ENCODE data around the gene MPRIP. TPM values are rescaled to one million over a fixed set of nuclear protein-coding genes. Genes with fewer than 3 reads are reported as not detected.

The MPRIP gene
- total RNA-seq, 4 donors from 2014 or later = 122 to 207 (median 145) TPM

DNA sequence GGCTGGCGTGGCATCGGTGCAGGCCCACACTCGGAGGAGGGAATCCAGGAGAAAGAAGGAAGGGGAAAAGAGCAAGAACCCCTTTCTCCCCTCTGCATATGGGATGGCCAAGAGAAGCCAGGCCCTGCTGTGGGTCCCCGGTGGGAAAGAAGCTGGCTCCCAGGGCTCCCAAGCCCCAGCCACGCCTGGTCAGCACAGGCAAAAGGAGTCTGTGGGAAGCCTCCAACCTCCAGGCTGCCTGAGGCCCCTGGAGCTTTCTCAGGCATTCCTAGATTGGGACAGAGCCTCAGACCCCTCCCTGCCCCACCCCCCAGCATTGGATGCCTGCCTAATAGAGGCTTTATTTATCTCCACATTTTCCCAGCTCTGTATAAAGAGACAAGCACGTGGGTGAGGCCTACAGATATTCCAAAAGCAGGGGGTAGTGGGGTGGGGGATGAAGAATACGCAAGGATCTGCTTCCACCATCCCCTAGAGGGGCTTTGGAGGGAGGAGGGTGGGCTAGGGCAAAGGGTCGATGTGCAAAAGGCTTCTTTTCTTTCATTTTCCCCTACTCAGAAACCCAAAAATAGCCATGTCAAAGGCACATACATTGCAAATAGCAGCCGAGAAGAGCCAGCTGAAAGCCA, 56.4 kb downstream of the MPRIP start:
- no peak overlapping the region for H3K4me3 ChIP-seq
- no peak for DNase-seq (ENCODE audit: low spot score in 2 of 2)
- TF ChIP-seq, protein P1, sequence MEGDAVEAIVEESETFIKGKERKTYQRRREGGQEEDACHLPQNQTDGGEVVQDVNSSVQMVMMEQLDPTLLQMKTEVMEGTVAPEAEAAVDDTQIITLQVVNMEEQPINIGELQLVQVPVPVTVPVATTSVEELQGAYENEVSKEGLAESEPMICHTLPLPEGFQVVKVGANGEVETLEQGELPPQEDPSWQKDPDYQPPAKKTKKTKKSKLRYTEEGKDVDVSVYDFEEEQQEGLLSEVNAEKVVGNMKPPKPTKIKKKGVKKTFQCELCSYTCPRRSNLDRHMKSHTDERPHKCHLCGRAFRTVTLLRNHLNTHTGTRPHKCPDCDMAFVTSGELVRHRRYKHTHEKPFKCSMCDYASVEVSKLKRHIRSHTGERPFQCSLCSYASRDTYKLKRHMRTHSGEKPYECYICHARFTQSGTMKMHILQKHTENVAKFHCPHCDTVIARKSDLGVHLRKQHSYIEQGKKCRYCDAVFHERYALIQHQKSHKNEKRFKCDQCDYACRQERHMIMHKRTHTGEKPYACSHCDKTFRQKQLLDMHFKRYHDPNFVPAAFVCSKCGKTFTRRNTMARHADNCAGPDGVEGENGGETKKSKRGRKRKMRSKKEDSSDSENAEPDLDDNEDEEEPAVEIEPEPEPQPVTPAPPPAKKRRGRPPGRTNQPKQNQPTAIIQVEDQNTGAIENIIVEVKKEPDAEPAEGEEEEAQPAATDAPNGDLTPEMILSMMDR (IDR thresholded peaks at IDR 0.05) = no peak
- TF ChIP-seq POLR2A (IDR thresholded peaks at IDR 0.05) (no peak), POLR2AphosphoS5 (IDR thresholded peaks at IDR 0.05) (no peak), EP300 (IDR thresholded peaks at IDR 0.05) (no peak)
- H3K9me3 ChIP-seq = no peaks in the 10 kb centered on the region
- no peaks in the 10 kb centered on the region for H3K36me3 ChIP-seq
- WGBS = 38% methylated on average over 9 of the region's 9 CpGs
- no peaks in the 10 kb centered on the region for H3K27me3 ChIP-seq
- H3K4me1 ChIP-seq = peaks cover 46% of the 10 kb centered on the region
- peak overlapping the region; percentile 34 for H3K27ac ChIP-seq

DNA sequence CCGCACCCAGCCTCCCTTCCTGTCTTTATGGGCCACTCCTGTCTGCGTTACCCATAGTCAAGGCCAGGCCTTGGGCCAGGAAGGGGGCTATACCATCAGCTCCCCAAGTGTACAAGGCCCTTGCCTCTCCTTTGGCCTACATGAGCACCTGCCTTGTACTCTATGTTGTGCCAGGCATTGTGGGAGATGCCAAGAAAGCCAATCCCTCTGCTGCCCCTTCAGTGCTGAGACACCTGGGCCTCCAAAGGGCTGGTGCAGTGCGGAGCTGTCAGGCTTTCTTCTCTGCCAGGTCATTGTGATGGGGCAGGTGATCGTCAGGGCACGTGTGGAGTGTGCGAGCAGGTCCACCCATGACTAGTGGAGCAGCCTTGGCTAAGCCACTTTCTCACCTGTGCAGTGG, 59.9 kb downstream of the MPRIP start:
- H3K4me1 ChIP-seq = peaks cover 44% of the 10 kb centered on the region

DNA sequence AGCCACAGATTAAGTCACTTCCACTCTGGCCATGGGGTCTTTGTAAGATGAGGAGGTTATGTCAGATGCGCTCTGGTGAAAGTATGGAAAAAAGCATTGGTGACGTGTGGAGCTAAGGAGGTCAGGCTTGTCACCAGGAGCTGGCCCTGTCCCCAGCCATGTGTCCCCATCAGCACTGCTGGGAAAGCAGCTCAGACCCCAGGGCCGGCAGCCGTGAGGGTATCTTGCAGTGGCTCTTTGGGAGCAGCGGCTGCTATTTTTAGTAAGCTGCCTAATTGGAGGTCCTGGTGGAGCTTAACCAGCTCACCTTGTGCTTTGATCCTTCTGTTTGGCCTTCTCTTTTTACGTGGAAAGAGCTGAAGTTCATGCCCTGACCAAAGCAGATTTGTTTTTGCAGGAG, 60.9 kb downstream of the MPRIP start:
- Histone ChIP-seq H3K36me3 (no peaks in the 10 kb centered on the region), H3K4me3 (no peak overlapping the region), H3K4me1 (peaks cover 46% of the 10 kb centered on the region), H3K27me3 (no peaks in the 10 kb centered on the region), H3K27ac (no peak overlapping the region), H3K9me3 (no peaks in the 10 kb centered on the region)
- 86% methylated on average over 6 of the region's 6 CpGs for WGBS
- no peak for DNase-seq (ENCODE audit: low spot score in 2 of 2)
- TF ChIP-seq, protein P1 (IDR thresholded peaks at IDR 0.05) = no peak
- TF ChIP-seq POLR2A (IDR thresholded peaks at IDR 0.05) (no peak), EP300 (IDR thresholded peaks at IDR 0.05) (no peak), POLR2AphosphoS5 (IDR thresholded peaks at IDR 0.05) (no peak)

More for the DNA sequence above, 59.9 kb downstream of the MPRIP start:
- Histone ChIP-seq H3K9me3 (no peaks in the 10 kb centered on the region), H3K27me3 (no peaks in the 10 kb centered on the region), H3K4me3 (no peak overlapping the region), H3K27ac (no peak overlapping the region), H3K36me3 (no peaks in the 10 kb centered on the region)
- no peak for DNase-seq (ENCODE audit: low spot score in 2 of 2)
- WGBS = 95% methylated on average over 6 of the region's 6 CpGs
- no peak for TF ChIP-seq EP300 (IDR thresholded peaks at IDR 0.05)
- no peak for TF ChIP-seq POLR2A (IDR thresholded peaks at IDR 0.05)
- no peak for TF ChIP-seq POLR2AphosphoS5 (IDR thresholded peaks at IDR 0.05)
- TF ChIP-seq, protein P1 (IDR thresholded peaks at IDR 0.05) = no peak

DNA sequence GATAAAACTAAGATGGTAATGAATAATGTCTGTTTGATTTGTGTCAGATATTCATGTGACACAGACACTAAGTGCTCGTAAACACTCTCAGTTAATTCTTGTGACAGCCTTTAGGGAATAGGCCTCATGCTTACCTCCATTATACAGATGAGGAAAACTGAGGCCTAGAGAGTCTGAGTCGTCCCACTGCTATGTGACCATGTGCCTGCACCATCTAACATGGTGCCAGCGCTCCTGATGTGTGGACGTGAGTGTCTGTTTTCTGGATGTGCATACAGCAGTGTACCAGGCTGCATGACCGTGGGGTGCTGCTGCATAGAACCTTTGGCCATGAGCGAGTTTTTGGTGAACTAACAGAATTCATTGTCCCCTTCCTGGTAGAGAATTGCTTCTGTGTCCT, 61.8 kb downstream of the MPRIP start:
- H3K4me1 ChIP-seq = peaks cover 46% of the 10 kb centered on the region
- H3K4me3 ChIP-seq = no peak overlapping the region
- no peaks in the 10 kb centered on the region for H3K36me3 ChIP-seq
- no peak for DNase-seq (ENCODE audit: low spot score in 2 of 2)
- H3K27ac ChIP-seq = no peak overlapping the region
- H3K27me3 ChIP-seq = no peaks in the 10 kb centered on the region
- no peak for TF ChIP-seq POLR2AphosphoS5 (IDR thresholded peaks at IDR 0.05)
- no peak for TF ChIP-seq EP300 (IDR thresholded peaks at IDR 0.05)
- no peak for TF ChIP-seq POLR2A (IDR thresholded peaks at IDR 0.05)
- TF ChIP-seq, protein P1 (IDR thresholded peaks at IDR 0.05) = no peak
- H3K9me3 ChIP-seq = no peaks in the 10 kb centered on the region
- 89% methylated on average over 6 of the region's 6 CpGs for WGBS

DNA sequence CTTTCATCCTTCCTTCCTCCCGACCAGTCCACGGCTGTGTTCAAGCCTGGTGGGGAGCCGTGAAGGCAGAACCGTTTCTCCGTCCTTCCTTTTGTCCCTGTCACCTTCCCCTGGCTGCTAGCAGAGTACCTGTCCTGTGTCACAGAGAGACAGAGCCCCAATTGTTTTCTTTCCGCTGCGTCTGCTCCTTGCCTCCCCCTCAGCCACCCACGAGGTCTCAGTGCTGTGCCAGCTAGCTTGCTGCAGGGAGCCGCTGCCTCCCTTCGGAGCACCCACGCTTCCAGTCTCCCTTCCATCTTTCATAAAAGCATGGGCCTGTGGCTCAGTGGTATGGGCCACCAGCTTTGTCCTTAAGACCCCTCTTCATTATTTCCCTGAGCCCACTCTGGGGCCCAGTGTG, 62.2 kb downstream of the MPRIP start:
- Histone ChIP-seq H3K36me3 (no peaks in the 10 kb centered on the region), H3K4me3 (no peak overlapping the region), H3K9me3 (no peaks in the 10 kb centered on the region), H3K27ac (no peak overlapping the region), H3K4me1 (peaks cover 49% of the 10 kb centered on the region), H3K27me3 (no peaks in the 10 kb centered on the region)
- TF ChIP-seq, protein P1 (IDR thresholded peaks at IDR 0.05) = no peak
- TF ChIP-seq POLR2A (IDR thresholded peaks at IDR 0.05) (no peak), POLR2AphosphoS5 (IDR thresholded peaks at IDR 0.05) (no peak), EP300 (IDR thresholded peaks at IDR 0.05) (no peak)
- WGBS = 89% methylated on average over 11 of the region's 11 CpGs
- DNase-seq (ENCODE audit: low spot score in 2 of 2) = no peak
